ENCODE measurements around the gene DNAAF8.

- no peak for TF ChIP-seq CTCF (IDR thresholded peaks at IDR 0.05)
- TF ChIP-seq POLR2A (IDR thresholded peaks at IDR 0.05) = no peak
Measured at GRCh38 chr16:4696905-4697847, 37.2 kb upstream of the DNAAF8 start.
